HepG2 (cell line): ENCODE results near the gene HIRA. TPM values are rescaled to one million over a fixed set of nuclear protein-coding genes. Genes with fewer than 3 reads are reported as not detected.

Source experiments
- ATAC-seq: fragments of 200-7000 bp; cut with Tn5 transposase; 3 replicates; pipeline ENCODE4 v1.9.1; 2020; ENCODE audit warnings: mild to moderate bottlenecking, moderate library complexity
- BruUV-seq: library from RNA; stranded (reverse); fragments of 400-500 nt; replicated peaks from 2 replicates; lab custom pipeline; 2021; lab: Mats Ljungman, UMichigan
- CTCF ChIA-PET: fragments of 300-600 bp; formaldehyde crosslinking; extraction: SDS; loops from one replicate; lab custom pipeline; 2021; ENCODE audit warnings: low total read pairs, inconsistent platforms, low intra/inter-chr PET ratio; lab: Yijun Ruan, JAX
- POLR2A ChIA-PET: fragments of 350-600 bp; sonication (Branson Sonifier 250); formaldehyde crosslinking; loops from one replicate; lab custom pipeline; 2020; ENCODE audit warnings: antibody characterized with exemption, inconsistent platforms; lab: Yijun Ruan, JAX
- DNase-seq: peaks from one replicate; pipeline ENCODE4 v3.0.0-alpha.2; 2015; ENCODE audit warnings: low spot score
- FAIRE-seq: peaks from 3 replicates; lab custom pipeline; 2011; peaks lifted over from hg19 to GRCh38; lab: Jason Lieb, UNC
- H2AFZ ChIP-seq: one replicate; pipeline ENCODE4 v1.6.1; 2011; ENCODE audit warnings: low read length, inconsistent platforms
- H3K27ac ChIP-seq: fragments of 300-600 bp; 3 replicates; pipeline ENCODE4 v1.8.0; 2011; ENCODE audit warnings: mixed run types, mild to moderate bottlenecking, mixed read lengths, low read length, inconsistent platforms; ENCODE audit not compliant: insufficient read depth; ENCODE audit errors: extremely low read length
- H3K27me3 ChIP-seq, 2 experiments: fragments of 200-600 bp in 1 of 2; 2 replicates in 1 of 2; 3 replicates in 1 of 2; pipeline versions ENCODE4 v1.6.0 to v1.8.0; 2011; ENCODE audit warnings: low read length in 2 of 2, mild to moderate bottlenecking in 2 of 2, moderate library complexity in 2 of 2, inconsistent platforms in 1 of 2; ENCODE audit not compliant: insufficient read depth in 2 of 2, control insufficient read depth in 1 of 2
- H3K36me3 ChIP-seq, 2 experiments: fragments of 200-600 bp in 1 of 2; replicated peaks in 1 of 2; 2 replicates in 1 of 2; 3 replicates in 1 of 2; pipeline versions ENCODE4 v1.5.1 to v1.8.0; 2011; ENCODE audit warnings: low read length in 2 of 2, inconsistent platforms in 1 of 2; ENCODE audit not compliant: insufficient read depth in 2 of 2, control insufficient read depth in 1 of 2
- H3K4me1 ChIP-seq: 2 replicates; pipeline ENCODE4 v1.5.1; 2012; ENCODE audit warnings: low read length, inconsistent platforms; ENCODE audit not compliant: insufficient read depth
- H3K4me2 ChIP-seq: 2 replicates; pipeline ENCODE4 v1.6.0; 2011; ENCODE audit warnings: low read depth, low read length, inconsistent platforms
- H3K4me3 ChIP-seq, 3 experiments: fragments of 200-600 bp in 1 of 3; sonication (generic), shearing (Covaris generic) in 1 of 3; replicated peaks in 1 of 3; 2 replicates each; pipeline ENCODE4 v1.5.1; 2011 to 2016; ENCODE audit warnings: low read length in 3 of 3, inconsistent platforms in 2 of 3, low read depth in 2 of 3, mild to moderate bottlenecking in 2 of 3, control low read depth in 1 of 3, mixed read lengths in 1 of 3; ENCODE audit not compliant: insufficient read depth in 1 of 3
- H3K79me2 ChIP-seq: one replicate; pipeline ENCODE4 v1.6.1; 2011; ENCODE audit warnings: low read length, inconsistent platforms; ENCODE audit not compliant: insufficient read depth
- H3K9ac ChIP-seq: 2 replicates; pipeline ENCODE4 v1.6.0; 2011; ENCODE audit warnings: mild to moderate bottlenecking, low read depth, low read length, inconsistent platforms; ENCODE audit not compliant: insufficient read depth
- H3K9me3 ChIP-seq: 2 replicates; pipeline ENCODE4 v1.5.1; 2012; ENCODE audit warnings: mild to moderate bottlenecking, low read length
- H4K20me1 ChIP-seq: 2 replicates; pipeline ENCODE4 v1.6.0; 2011; ENCODE audit warnings: inconsistent platforms, mild to moderate bottlenecking, low read length, moderate library complexity; ENCODE audit not compliant: insufficient read depth
- EHMT2 ChIP-seq: fragments of 200-600 bp; sonication (generic); IDR thresholded peaks from 2 replicates; pipeline ENCODE4 v1.7.0; 2017; ENCODE audit warnings: antibody characterized with exemption, low read depth, low read length, borderline replicate concordance
- GABPA ChIP-seq, 2 experiments: IDR thresholded peaks; 2 replicates each; pipeline ENCODE4 v1.6.1; 2011 to 2016; ENCODE audit warnings: low read depth in 2 of 2, low read length in 1 of 2, missing biosample characterization in 1 of 2, missing genetic modification characterization in 1 of 2
- HOXA7 ChIP-seq: sonication (generic); formaldehyde crosslinking; IDR thresholded peaks from 2 replicates; pipeline ENCODE4 v1.8.1; 2022; ENCODE audit warnings: mild to moderate bottlenecking, missing genetic modification reagents, moderate library complexity
- KAT8 ChIP-seq: IDR thresholded peaks from 2 replicates; pipeline ENCODE4 v1.6.1; 2016; ENCODE audit warnings: missing genetic modification reagents, missing compliant biosample characterization
- KDM3A ChIP-seq: IDR thresholded peaks from 2 replicates; pipeline ENCODE4 v1.6.1; 2018; ENCODE audit warnings: low read depth, missing compliant biosample characterization
- MAFF ChIP-seq: IDR thresholded peaks from 2 replicates; pipeline ENCODE4 v1.6.1; 2011; ENCODE audit warnings: low read depth, low read length, improper control_type of control experiment
- NBN ChIP-seq: fragments of 450-650 bp; conservative IDR thresholded peaks from 2 replicates; pipeline ENCODE4 v1.6.1; 2017
- NRL ChIP-seq: sonication (generic); formaldehyde crosslinking; IDR thresholded peaks from 2 replicates; pipeline ENCODE4 v1.5.0; 2020; ENCODE audit warnings: missing genetic modification reagents, mild to moderate bottlenecking, moderate library complexity, borderline replicate concordance
- STAT5B ChIP-seq: sonication (generic); formaldehyde crosslinking; IDR thresholded peaks from 2 replicates; pipeline ENCODE4 v1.4.0; 2020; ENCODE audit warnings: missing genetic modification reagents
- XRCC5 ChIP-seq: fragments of 200-400 bp; formaldehyde crosslinking; optimal IDR thresholded peaks from 2 replicates; pipeline ENCODE3; 2017; ENCODE audit warnings: mild to moderate bottlenecking, low read length
- ZNF17 ChIP-seq: sonication (generic); formaldehyde crosslinking; IDR thresholded peaks from 2 replicates; pipeline ENCODE4 v1.5.0; 2020; ENCODE audit warnings: mild to moderate bottlenecking, missing genetic modification reagents
- ZNF260 ChIP-seq: sonication (generic); formaldehyde crosslinking; IDR thresholded peaks from 2 replicates; pipeline ENCODE4 v1.4.0; 2020; ENCODE audit warnings: missing genetic modification reagents, low read depth, mild to moderate bottlenecking, borderline replicate concordance
- WGBS: methylation state at CpG from one replicate; pipeline ENCODE4 v1.1.6; 2017; ENCODE audit warnings: low lambda C conversion rate; 5-methylcytosine and 5-hydroxymethylcytosine counted together
- in situ Hi-C: cut with HindIII; loops from 2 replicates; pipeline ENCODE4 v1.10.0; 2017; ENCODE audit warnings: low pct_unique_long_range_greater_than_20kb; ENCODE audit not compliant: extremely low pct_ligation_motif_present
- intact Hi-C: fragments of 100-400 bp; cut with micrococcal nuclease; formaldehyde crosslinking; loops from one replicate; pipeline ENCODE4 v1.10.0; 2022; ENCODE audit not compliant: unreplicated experiment
- polyA plus RNA-seq, 8 experiments: library from polyadenylated mRNA; depleted of rRNA in 3 of 8; stranded (reverse) in 7 of 8; unstranded in 1 of 8; fragments of >200 nt; fragmentation: Illumina TruSeq in 4 of 8; extraction: Trizol in 4 of 8; gene quantifications; 2 replicates each; pipeline versions ENCODE4 v1.2.1 to v1.2.3, GENCODE V29; 2011 to 2016; ENCODE audit warnings: low read depth in 4 of 8, missing spikeins in 1 of 8, mixed read lengths in 1 of 8; ENCODE audit not compliant: insufficient read depth in 1 of 8
- total RNA-seq, 5 experiments: library from RNA; depleted of rRNA; stranded (reverse); fragments of >200 nt; fragmentation: Illumina TruSeq; extraction: Trizol; gene quantifications; 2 replicates each; pipeline ENCODE4 v1.2.3, GENCODE V29; 2016; ENCODE audit warnings: low read depth in 1 of 5
- TF ChIP-seq, protein P1 (sequence below): sonication (generic); formaldehyde crosslinking; IDR thresholded peaks from 2 replicates; pipeline ENCODE4 v1.9.0; 2021; ENCODE audit warnings: missing genetic modification reagents, mild to moderate bottlenecking, borderline replicate concordance
- TF ChIP-seq, protein P2 (sequence below): fragments of 450-650 bp; IDR thresholded peaks from 2 replicates; pipeline ENCODE4 v1.6.1; 2017
- TF ChIP-seq, protein P3 (sequence below): sonication (generic); formaldehyde crosslinking; conservative IDR thresholded peaks from 2 replicates; pipeline ENCODE4 v1.4.0; 2020; ENCODE audit warnings: missing genetic modification reagents

HIRA gene
- total and polyA plus RNA-seq, 2 of the 13 experiments (the other 11 are each of a cell fraction or from before 2014, with no cell fraction given): 21.5 to 29.2 TPM

DNA sequence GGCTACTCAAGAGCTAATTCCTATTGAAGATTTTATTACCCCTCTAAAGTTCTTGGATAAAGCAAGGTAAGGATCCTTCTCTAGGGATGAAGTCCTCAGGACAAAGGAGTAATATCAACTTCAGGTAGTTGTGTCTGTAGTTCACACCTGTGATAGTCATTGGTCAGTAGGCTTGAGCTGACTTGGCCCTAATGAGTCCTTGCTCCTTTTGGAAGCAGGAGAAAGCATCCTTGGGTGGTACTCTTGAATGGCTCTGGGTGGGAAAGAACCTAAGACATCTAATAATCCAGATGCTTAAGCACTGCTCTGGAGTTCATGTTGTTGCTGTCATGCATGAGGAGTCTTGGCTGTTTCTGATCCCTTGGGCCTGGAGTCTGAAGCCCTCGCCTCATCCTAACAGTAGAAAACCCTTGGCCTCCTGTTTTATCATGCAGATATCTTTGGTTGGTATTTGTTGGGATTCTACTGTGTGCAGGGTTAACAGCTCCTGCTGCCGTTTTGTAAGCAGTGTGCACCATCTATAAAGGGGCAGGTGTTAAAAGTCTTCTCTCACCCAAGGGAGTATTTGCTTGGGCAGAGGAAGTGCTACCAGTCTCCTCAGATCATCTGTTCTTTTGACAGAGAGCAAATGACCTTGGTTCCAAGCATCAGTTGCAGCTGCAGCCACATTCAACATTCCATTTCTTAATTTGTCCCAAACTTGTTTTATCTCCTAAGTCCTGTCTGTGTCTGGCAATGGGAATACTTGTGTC lies 3.5 kb upstream of the HIRA start:
- Histone ChIP-seq H3K27ac (no peak overlapping the region), H3K4me3 (no peak overlapping the region), H3K4me1 (peaks cover 13% of the 10 kb centered on the region), H3K79me2 (peaks cover 20% of the 10 kb centered on the region), H3K36me3 (peaks cover 1 to 25% of the 10 kb centered on the region in 2 experiments), H3K27me3 (no peaks in the 10 kb centered on the region; a peak in 1 of 5 replicates), H3K9ac (no peak overlapping the region), H4K20me1 (peaks cover 8% of the 10 kb centered on the region; the same call in 1 of the 2 replicates), H2AFZ (no peak overlapping the region), H3K9me3 (no peaks in the 10 kb centered on the region), H3K4me2 (no peak overlapping the region)
- no peak for DNase-seq
- TF ChIP-seq HOXA7 (CRISPR knock-in tag) (no peak), KDM3A (no peak)
- no TSS peak for BruUV-seq
- ATAC-seq: no peak
- ChIA-PET CTCF (no interaction called here), POLR2A (no interaction called here)
- in situ Hi-C loops: no loop called here
- intact Hi-C loops: loop anchor here (5.0 kb wide), 1 partner anchor 258 kb away; the partner anchor contains the start of gene SLC25A1
- WGBS: 100% methylated on average over 2 of the region's 2 CpGs
- no peak for FAIRE-seq

DNA sequence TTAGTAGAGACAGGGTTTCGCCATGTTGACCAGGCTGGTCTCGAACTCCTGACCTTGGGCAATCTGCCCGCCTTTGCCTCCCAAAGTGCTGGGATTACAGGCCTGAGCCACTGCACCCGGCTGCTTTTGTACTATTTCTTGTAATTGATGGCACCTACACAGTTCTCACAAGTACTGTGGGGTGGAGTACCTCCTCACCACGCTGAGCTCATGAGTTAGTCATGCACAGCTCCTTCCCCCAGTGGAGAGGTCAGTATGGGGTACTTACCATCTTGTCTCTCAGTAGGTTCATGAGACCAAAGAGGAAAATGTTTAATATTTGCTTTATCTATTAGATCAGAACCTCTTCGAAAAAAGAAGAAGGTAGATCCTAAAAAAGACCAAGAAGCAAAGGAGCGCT lies 2.9 kb upstream of the HIRA start:
- Histone ChIP-seq H2AFZ (no peak overlapping the region), H4K20me1 (peaks cover 14% of the 10 kb centered on the region), H3K79me2 (peaks cover 26% of the 10 kb centered on the region), H3K27ac (no peak overlapping the region), H3K36me3 (peaks cover 1 to 25% of the 10 kb centered on the region in 2 experiments), H3K9me3 (no peaks in the 10 kb centered on the region), H3K4me1 (peaks cover 19% of the 10 kb centered on the region), H3K27me3 (no peaks in the 10 kb centered on the region; a peak in 1 of 5 replicates), H3K9ac (no peak overlapping the region), H3K4me3 (no peak overlapping the region), H3K4me2 (no peak overlapping the region)
- intact Hi-C loops: loop anchor here (5.0 kb wide), 1 partner anchor 257 kb away; the partner anchor contains the start of gene SLC25A1
- ChIA-PET POLR2A (no interaction called here), CTCF (no interaction called here)
- no peak for ATAC-seq
- in situ Hi-C loops: no loop called here
- no peak for DNase-seq
- BruUV-seq: no TSS peak
- WGBS: 96% methylated on average over 7 of the region's 7 CpGs
- FAIRE-seq: no peak
- TF ChIP-seq NRL (CRISPR knock-in tag) (no peak), ZNF17 (no peak), MAFF (no peak), NBN (no peak), KAT8 (CRISPR knock-in tag) (no peak), XRCC5 (no peak), EHMT2 (no peak), STAT5B (CRISPR knock-in tag) (no peak), GABPA (IDR thresholded peaks at IDR 0.05; ENCODE audit: low read depth, low read length) (no peak), GABPA (CRISPR knock-in tag; IDR thresholded peaks at IDR 0.05; ENCODE audit: low read depth) (no peak), ZNF260 (CRISPR knock-in tag) (no peak)
- TF ChIP-seq, protein P1, sequence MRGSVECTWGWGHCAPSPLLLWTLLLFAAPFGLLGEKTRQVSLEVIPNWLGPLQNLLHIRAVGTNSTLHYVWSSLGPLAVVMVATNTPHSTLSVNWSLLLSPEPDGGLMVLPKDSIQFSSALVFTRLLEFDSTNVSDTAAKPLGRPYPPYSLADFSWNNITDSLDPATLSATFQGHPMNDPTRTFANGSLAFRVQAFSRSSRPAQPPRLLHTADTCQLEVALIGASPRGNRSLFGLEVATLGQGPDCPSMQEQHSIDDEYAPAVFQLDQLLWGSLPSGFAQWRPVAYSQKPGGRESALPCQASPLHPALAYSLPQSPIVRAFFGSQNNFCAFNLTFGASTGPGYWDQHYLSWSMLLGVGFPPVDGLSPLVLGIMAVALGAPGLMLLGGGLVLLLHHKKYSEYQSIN: no peak
- TF ChIP-seq, protein P2, sequence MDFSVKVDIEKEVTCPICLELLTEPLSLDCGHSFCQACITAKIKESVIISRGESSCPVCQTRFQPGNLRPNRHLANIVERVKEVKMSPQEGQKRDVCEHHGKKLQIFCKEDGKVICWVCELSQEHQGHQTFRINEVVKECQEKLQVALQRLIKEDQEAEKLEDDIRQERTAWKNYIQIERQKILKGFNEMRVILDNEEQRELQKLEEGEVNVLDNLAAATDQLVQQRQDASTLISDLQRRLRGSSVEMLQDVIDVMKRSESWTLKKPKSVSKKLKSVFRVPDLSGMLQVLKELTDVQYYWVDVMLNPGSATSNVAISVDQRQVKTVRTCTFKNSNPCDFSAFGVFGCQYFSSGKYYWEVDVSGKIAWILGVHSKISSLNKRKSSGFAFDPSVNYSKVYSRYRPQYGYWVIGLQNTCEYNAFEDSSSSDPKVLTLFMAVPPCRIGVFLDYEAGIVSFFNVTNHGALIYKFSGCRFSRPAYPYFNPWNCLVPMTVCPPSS: no peak
- TF ChIP-seq, protein P3, sequence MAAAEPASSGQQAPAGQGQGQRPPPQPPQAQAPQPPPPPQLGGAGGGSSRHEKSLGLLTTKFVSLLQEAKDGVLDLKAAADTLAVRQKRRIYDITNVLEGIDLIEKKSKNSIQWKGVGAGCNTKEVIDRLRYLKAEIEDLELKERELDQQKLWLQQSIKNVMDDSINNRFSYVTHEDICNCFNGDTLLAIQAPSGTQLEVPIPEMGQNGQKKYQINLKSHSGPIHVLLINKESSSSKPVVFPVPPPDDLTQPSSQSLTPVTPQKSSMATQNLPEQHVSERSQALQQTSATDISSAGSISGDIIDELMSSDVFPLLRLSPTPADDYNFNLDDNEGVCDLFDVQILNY (CRISPR knock-in tag): no peak
